NOMO-1 treated with dmso at 0.1 percent for 144 hours (cell line): ENCODE measurements around the gene PCSK6.

Experiments used
- DNase-seq: peaks from one replicate; lab custom pipeline; 2025; ENCODE audit not compliant: unreplicated experiment; lab: John Stamatoyannopoulos, UW

The PCSK6 gene

GRCh38 chr15:101483462-101483861, 6.0 kb downstream of the PCSK6 start:
- DNase-seq = no peak

GRCh38 chr15:101482526-101483371, 6.8 kb downstream of the PCSK6 start:
- DNase-seq = no peak

- no peak for DNase-seq
Measured at GRCh38 chr15:101481917-101482525, 7.5 kb downstream of the PCSK6 start.

- DNase-seq = no peak
Measured at GRCh38 chr15:101481381-101481705, 8.2 kb downstream of the PCSK6 start.

- DNase-seq = no peak
Measured at GRCh38 chr15:101480613-101481380, 8.7 kb downstream of the PCSK6 start.

GRCh38 chr15:101479851-101480612, 9.5 kb downstream of the PCSK6 start:
- no peak for DNase-seq

- DNase-seq = no peak
Measured at GRCh38 chr15:101479342-101479845, 10.1 kb downstream of the PCSK6 start.

GRCh38 chr15:101478701-101479341, 10.7 kb downstream of the PCSK6 start:
- DNase-seq = no peak

- no peak for DNase-seq
Measured at GRCh38 chr15:101477851-101478362, 11.6 kb downstream of the PCSK6 start.

- DNase-seq = no peak
Measured at GRCh38 chr15:101476756-101477155, 12.8 kb downstream of the PCSK6 start.

GRCh38 chr15:101474983-101475382, 14.5 kb downstream of the PCSK6 start:
- no peak for DNase-seq

- DNase-seq = no peak
Measured at GRCh38 chr15:101474233-101474632, 15.3 kb downstream of the PCSK6 start.

- DNase-seq = no peak
Measured at GRCh38 chr15:101472033-101472432, 17.5 kb downstream of the PCSK6 start.

GRCh38 chr15:101470548-101471239, 18.8 kb downstream of the PCSK6 start:
- no peak for DNase-seq

GRCh38 chr15:101469520-101470288, 19.8 kb downstream of the PCSK6 start:
- DNase-seq = no peak

GRCh38 chr15:101466188-101466587, 23.3 kb downstream of the PCSK6 start:
- no peak for DNase-seq

- no peak for DNase-seq
Measured at GRCh38 chr15:101464999-101465669, 24.4 kb downstream of the PCSK6 start.

GRCh38 chr15:101464256-101464998, 25.1 kb downstream of the PCSK6 start:
- no peak for DNase-seq
